Nephron (organoid): Measurements from ENCODE around the gene SEMA3C.

ENCODE experiments used
- H3K27ac Mint-ChIP-seq, 3 experiments: 2 replicates each; pipeline ENCODE4 v1.8.0; 2020; ENCODE audit warnings: mixed read lengths in 3 of 3, mild to moderate bottlenecking in 2 of 3, moderate library complexity in 1 of 3
- H3K27me3 Mint-ChIP-seq: 2 replicates; pipeline ENCODE4 v1.8.0; 2021; ENCODE audit warnings: low read depth, mild to moderate bottlenecking, moderate library complexity, mixed read lengths
- H3K36me3 Mint-ChIP-seq: 2 replicates; pipeline ENCODE4 v1.8.0; 2020; ENCODE audit warnings: low read depth, mixed read lengths
- H3K4me1 Mint-ChIP-seq: 2 replicates; pipeline ENCODE4 v1.8.0; 2020; ENCODE audit warnings: mixed read lengths
- H3K4me3 Mint-ChIP-seq, 3 experiments: 2 replicates each; pipeline ENCODE4 v1.8.0; 2020; ENCODE audit warnings: mild to moderate bottlenecking in 3 of 3, mixed read lengths in 3 of 3, moderate library complexity in 2 of 3
- H3K9me3 Mint-ChIP-seq: 2 replicates; pipeline ENCODE4 v1.8.0; 2020; ENCODE audit warnings: mixed read lengths
- CTCF ChIP-seq, 3 experiments: fragments of 200-600 bp; sonication (generic); IDR thresholded peaks; one replicate each; pipeline ENCODE4 v1.5.0; 2021; ENCODE audit warnings: antibody characterized with exemption in 3 of 3; ENCODE audit not compliant: unreplicated experiment in 3 of 3

The SEMA3C gene

GRCh38 chr7:80791509-80791929, 127.3 kb downstream of the SEMA3C start:
- Mint-ChIP-seq H3K27me3 (no peaks in the 10 kb centered on the region), H3K27ac (peak overlapping the region in 1 of 3 experiments; percentile 61), H3K4me1 (peaks cover 47% of the 10 kb centered on the region), H3K36me3 (peaks cover 12% of the 10 kb centered on the region), H3K4me3 (no peak overlapping the region), H3K9me3 (no peaks in the 10 kb centered on the region)
- TF ChIP-seq CTCF (IDR thresholded peaks at IDR 0.05; ENCODE audit: unreplicated experiment in 3 of 3) = no peak

- TF ChIP-seq CTCF (IDR thresholded peaks at IDR 0.05; ENCODE audit: unreplicated experiment in 3 of 3) = no peak
- Mint-ChIP-seq H3K27ac (no peak overlapping the region), H3K4me1 (peaks cover 50% of the 10 kb centered on the region), H3K9me3 (no peaks in the 10 kb centered on the region), H3K4me3 (no peak overlapping the region), H3K36me3 (peaks cover 10% of the 10 kb centered on the region), H3K27me3 (no peaks in the 10 kb centered on the region)
Measured at GRCh38 chr7:80790877-80791276, 128.0 kb downstream of the SEMA3C start.

- Mint-ChIP-seq H3K27me3 (no peaks in the 10 kb centered on the region), H3K4me3 (no peak overlapping the region), H3K4me1 (peaks cover 33% of the 10 kb centered on the region), H3K36me3 (peaks cover 10% of the 10 kb centered on the region), H3K9me3 (no peaks in the 10 kb centered on the region), H3K27ac (no peak overlapping the region)
- no peak for TF ChIP-seq CTCF (IDR thresholded peaks at IDR 0.05; ENCODE audit: unreplicated experiment in 3 of 3)
Measured at GRCh38 chr7:80787721-80788120, 131.1 kb downstream of the SEMA3C start.

- Mint-ChIP-seq H3K27me3 (no peaks in the 10 kb centered on the region), H3K4me1 (peaks cover 36% of the 10 kb centered on the region), H3K4me3 (no peak overlapping the region), H3K9me3 (no peaks in the 10 kb centered on the region), H3K36me3 (peaks cover 10% of the 10 kb centered on the region), H3K27ac (peak overlapping the region in 1 of 3 experiments; percentile 1)
- TF ChIP-seq CTCF (IDR thresholded peaks at IDR 0.05; ENCODE audit: unreplicated experiment in 3 of 3) = no peak
Measured at GRCh38 chr7:80785961-80786536, 132.8 kb downstream of the SEMA3C start.

GRCh38 chr7:80785276-80785675, 133.6 kb downstream of the SEMA3C start:
- Mint-ChIP-seq H3K4me1 (peaks cover 34% of the 10 kb centered on the region), H3K27ac (no peak overlapping the region), H3K9me3 (no peaks in the 10 kb centered on the region), H3K27me3 (no peaks in the 10 kb centered on the region), H3K36me3 (peaks cover 10% of the 10 kb centered on the region), H3K4me3 (no peak overlapping the region)
- no peak for TF ChIP-seq CTCF (IDR thresholded peaks at IDR 0.05; ENCODE audit: unreplicated experiment in 3 of 3)

- Mint-ChIP-seq H3K27ac (peak overlapping the region in 2 of 3 experiments; percentile 2 to 38), H3K36me3 (peaks cover 10% of the 10 kb centered on the region), H3K4me3 (no peak overlapping the region), H3K9me3 (no peaks in the 10 kb centered on the region), H3K27me3 (no peaks in the 10 kb centered on the region), H3K4me1 (peaks cover 34% of the 10 kb centered on the region)
- no peak for TF ChIP-seq CTCF (IDR thresholded peaks at IDR 0.05; ENCODE audit: unreplicated experiment in 3 of 3)
Measured at GRCh38 chr7:80783678-80784327, 135.0 kb downstream of the SEMA3C start.
